ENCODE measurements around the gene CD207.

CD207 gene

DNA sequence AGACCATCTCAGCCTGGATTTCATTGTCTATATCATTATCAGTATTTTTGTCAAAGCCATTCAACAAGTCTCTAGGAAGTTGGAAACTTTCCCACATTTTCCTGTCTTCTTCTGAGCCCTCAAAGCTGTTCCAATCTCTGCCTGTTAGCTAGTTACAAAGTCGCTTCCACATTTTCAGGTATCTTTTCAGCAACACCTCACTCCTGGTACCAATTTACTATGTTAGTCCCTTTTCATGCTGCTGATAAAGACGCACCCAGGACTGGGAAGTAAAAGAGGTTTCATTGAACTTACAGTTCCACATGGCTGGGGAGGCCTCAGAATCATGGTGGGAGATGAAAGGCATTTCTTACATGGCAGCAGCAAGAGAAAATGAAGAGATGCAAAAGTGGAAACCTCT is 35.9 kb downstream of the CD207 start:
- TF ChIP-seq POLR2AphosphoS5 (IDR thresholded peaks at IDR 0.05; ENCODE audit: low read depth, low read length), result no peak
- no peak for TF ChIP-seq TAF1 (IDR thresholded peaks at IDR 0.05; ENCODE audit: borderline replicate concordance, insufficient read depth, low read length)
- no peak for TF ChIP-seq FOXP2 (optimal IDR thresholded peaks at IDR 0.05; ENCODE audit: borderline replicate concordance, extremely low read depth, extremely low read length, insufficient read depth)
- TF ChIP-seq, protein P1, sequence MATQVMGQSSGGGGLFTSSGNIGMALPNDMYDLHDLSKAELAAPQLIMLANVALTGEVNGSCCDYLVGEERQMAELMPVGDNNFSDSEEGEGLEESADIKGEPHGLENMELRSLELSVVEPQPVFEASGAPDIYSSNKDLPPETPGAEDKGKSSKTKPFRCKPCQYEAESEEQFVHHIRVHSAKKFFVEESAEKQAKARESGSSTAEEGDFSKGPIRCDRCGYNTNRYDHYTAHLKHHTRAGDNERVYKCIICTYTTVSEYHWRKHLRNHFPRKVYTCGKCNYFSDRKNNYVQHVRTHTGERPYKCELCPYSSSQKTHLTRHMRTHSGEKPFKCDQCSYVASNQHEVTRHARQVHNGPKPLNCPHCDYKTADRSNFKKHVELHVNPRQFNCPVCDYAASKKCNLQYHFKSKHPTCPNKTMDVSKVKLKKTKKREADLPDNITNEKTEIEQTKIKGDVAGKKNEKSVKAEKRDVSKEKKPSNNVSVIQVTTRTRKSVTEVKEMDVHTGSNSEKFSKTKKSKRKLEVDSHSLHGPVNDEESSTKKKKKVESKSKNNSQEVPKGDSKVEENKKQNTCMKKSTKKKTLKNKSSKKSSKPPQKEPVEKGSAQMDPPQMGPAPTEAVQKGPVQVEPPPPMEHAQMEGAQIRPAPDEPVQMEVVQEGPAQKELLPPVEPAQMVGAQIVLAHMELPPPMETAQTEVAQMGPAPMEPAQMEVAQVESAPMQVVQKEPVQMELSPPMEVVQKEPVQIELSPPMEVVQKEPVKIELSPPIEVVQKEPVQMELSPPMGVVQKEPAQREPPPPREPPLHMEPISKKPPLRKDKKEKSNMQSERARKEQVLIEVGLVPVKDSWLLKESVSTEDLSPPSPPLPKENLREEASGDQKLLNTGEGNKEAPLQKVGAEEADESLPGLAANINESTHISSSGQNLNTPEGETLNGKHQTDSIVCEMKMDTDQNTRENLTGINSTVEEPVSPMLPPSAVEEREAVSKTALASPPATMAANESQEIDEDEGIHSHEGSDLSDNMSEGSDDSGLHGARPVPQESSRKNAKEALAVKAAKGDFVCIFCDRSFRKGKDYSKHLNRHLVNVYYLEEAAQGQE (IDR thresholded peaks at IDR 0.05; ENCODE audit: insufficient read depth in 1 of 2, low read depth in 2 of 2, low read length in 2 of 2), result no peak
- no peak for TF ChIP-seq SIN3A (IDR thresholded peaks at IDR 0.05; ENCODE audit: borderline replicate concordance, insufficient read depth, low read length)

DNA sequence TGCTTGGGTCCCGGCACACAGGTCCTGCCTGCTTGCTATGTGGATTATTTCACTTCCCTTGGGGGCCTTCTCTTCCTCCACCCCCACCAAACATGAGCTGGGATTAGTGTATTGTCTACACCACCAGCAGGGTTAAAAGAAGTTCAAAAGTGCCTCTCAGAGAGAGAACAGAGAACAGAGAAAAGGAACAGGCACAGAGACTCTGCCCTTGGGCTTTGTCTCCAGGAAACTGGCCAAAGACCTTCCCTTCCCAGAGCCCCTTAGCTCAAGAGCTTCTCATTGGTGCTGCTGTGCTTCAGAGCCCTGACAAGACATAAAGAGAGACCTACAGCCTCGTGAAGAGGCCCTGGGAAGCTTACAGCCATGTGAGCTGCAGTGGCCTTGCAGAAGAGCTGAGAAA is 38.1 kb downstream of the CD207 start:
- TF ChIP-seq FOXP2 (optimal IDR thresholded peaks at IDR 0.05; ENCODE audit: borderline replicate concordance, extremely low read depth, extremely low read length, insufficient read depth), result no peak
- no peak for TF ChIP-seq POLR2AphosphoS5 (IDR thresholded peaks at IDR 0.05; ENCODE audit: low read depth, low read length)
- no peak for TF ChIP-seq SIN3A (IDR thresholded peaks at IDR 0.05; ENCODE audit: borderline replicate concordance, insufficient read depth, low read length)
- TF ChIP-seq, protein P1 (IDR thresholded peaks at IDR 0.05; ENCODE audit: insufficient read depth in 1 of 2, low read depth in 2 of 2, low read length in 2 of 2), result no peak
- TF ChIP-seq TAF1 (IDR thresholded peaks at IDR 0.05; ENCODE audit: borderline replicate concordance, insufficient read depth, low read length), result no peak

DNA sequence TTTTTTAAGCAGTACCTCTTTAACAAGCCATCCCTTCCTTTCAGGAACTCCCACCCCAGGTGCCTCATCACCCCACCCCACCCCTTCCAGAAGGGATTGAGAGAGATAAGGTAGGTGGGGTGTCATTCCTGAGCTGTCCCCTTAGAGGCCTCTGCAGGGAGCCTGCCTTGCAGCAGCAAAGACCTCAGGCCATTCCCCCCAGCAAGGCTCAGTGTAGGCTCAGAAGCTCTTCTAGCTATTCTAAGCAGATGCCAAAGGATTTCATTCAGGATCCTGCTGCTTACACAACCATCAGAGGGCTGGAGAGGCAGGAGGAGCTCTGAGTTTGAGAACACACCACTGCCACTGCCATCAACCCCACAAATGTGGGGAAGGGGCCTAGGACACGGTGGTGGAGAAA is 39.4 kb downstream of the CD207 start:
- TF ChIP-seq SIN3A (IDR thresholded peaks at IDR 0.05; ENCODE audit: borderline replicate concordance, insufficient read depth, low read length) (no peak), TAF1 (IDR thresholded peaks at IDR 0.05; ENCODE audit: borderline replicate concordance, insufficient read depth, low read length) (no peak), FOXP2 (optimal IDR thresholded peaks at IDR 0.05; ENCODE audit: borderline replicate concordance, extremely low read depth, extremely low read length, insufficient read depth) (no peak), POLR2AphosphoS5 (IDR thresholded peaks at IDR 0.05; ENCODE audit: low read depth, low read length) (no peak)
- TF ChIP-seq, protein P1 (IDR thresholded peaks at IDR 0.05; ENCODE audit: insufficient read depth in 1 of 2, low read depth in 2 of 2, low read length in 2 of 2), result no peak

DNA sequence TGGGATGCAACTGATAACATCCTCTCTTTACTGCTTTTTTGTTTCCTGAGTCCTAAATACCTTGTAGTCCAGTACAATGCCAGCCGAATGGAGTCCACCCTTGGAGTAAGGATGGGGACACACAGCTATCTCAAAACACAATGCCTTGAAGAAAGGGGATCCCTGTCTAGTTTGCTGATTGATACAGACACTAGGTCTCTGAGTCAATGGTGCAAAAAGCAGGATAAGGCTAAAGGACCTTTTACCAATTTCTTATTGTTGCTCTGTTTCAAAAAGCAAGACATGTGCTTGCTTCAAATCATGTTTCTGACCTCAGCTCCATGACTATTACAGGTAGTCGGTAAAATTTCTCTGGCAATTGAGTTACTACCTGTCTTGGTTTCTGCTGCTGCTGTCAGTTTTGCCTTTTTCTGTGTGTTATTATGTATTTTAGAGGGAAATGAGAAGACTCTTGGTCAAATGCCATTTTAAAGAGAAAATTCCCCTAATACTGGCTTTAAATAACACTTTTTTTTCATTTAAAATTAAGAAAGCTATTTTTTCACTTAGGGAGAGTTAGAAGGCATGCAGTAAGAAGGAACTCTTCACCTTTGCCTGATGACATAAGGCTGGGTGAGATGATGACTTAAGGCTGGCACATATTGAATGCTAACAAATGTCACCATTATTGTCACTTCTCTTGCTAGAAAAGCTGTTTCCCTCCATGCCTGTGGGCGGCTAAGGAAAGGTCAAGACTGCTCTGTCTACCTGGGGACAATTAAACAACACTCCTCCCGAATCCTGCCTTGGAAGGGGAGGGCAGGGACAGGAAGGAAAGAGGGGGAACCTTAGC is 40.2 kb downstream of the CD207 start:
- no peak for TF ChIP-seq FOXP2 (optimal IDR thresholded peaks at IDR 0.05; ENCODE audit: borderline replicate concordance, extremely low read depth, extremely low read length, insufficient read depth)
- no peak for TF ChIP-seq SIN3A (IDR thresholded peaks at IDR 0.05; ENCODE audit: borderline replicate concordance, insufficient read depth, low read length)
- TF ChIP-seq TAF1 (IDR thresholded peaks at IDR 0.05; ENCODE audit: borderline replicate concordance, insufficient read depth, low read length), result no peak
- TF ChIP-seq, protein P1 (IDR thresholded peaks at IDR 0.05; ENCODE audit: insufficient read depth in 1 of 2, low read depth in 2 of 2, low read length in 2 of 2), result no peak
- TF ChIP-seq POLR2AphosphoS5 (IDR thresholded peaks at IDR 0.05; ENCODE audit: low read depth, low read length), result no peak
